CD8-positive, alpha-beta memory T cell (primary cell): ENCODE measurements around the gene PGAP2. TPM values are rescaled to one million over a fixed set of nuclear protein-coding genes. Genes with fewer than 3 reads are reported as not detected.
A peak's percentile ranks its signal among the peaks of the same experiment; 100 is the strongest.

Source experiments
- CTCF ChIA-PET: fragments of 350-600 bp; sonication (Branson Sonifier 250); formaldehyde crosslinking; loops from one replicate; lab custom pipeline; 2021; ENCODE audit warnings: antibody characterized with exemption; lab: Charles Lee
- POLR2A ChIA-PET: fragments of 350-600 bp; sonication (Branson Sonifier 250); formaldehyde crosslinking; loops from one replicate; lab custom pipeline; 2021; ENCODE audit warnings: antibody characterized with exemption; lab: Charles Lee
- DNase-seq, 5 donors: peaks; one replicate each; pipeline versions ENCODE4 v3.0.0 to v3.0.0-alpha.2; 2020 to 2022; ENCODE audit warnings: mixed read lengths in 1 of 5
- H3K27ac ChIP-seq: one replicate; pipeline ENCODE4 v1.7.0; 2013; ENCODE audit warnings: low read depth, mild to moderate bottlenecking, low read length, moderate library complexity
- H3K27me3 ChIP-seq: 2 replicates; pipeline ENCODE4 v1.7.0; 2013; ENCODE audit warnings: low read length, mild to moderate bottlenecking; ENCODE audit not compliant: insufficient read depth, poor library complexity, severe bottlenecking
- H3K36me3 ChIP-seq: 2 replicates; pipeline ENCODE4 v1.7.0; 2013; ENCODE audit warnings: mild to moderate bottlenecking, low read length, moderate library complexity; ENCODE audit not compliant: insufficient read depth
- H3K4me1 ChIP-seq: 2 replicates; pipeline ENCODE4 v1.7.0; 2013; ENCODE audit warnings: mild to moderate bottlenecking, low read length, moderate library complexity; ENCODE audit not compliant: insufficient read depth
- H3K4me3 ChIP-seq: 2 replicates; pipeline ENCODE4 v1.7.0; 2013; ENCODE audit warnings: mild to moderate bottlenecking, low read length
- H3K9me3 ChIP-seq: 2 replicates; pipeline ENCODE4 v1.7.0; 2013; ENCODE audit warnings: mild to moderate bottlenecking, low read length
- H3K27ac Mint-ChIP-seq, 8 donors: one replicate each; pipeline ENCODE4 v1.8.0; 2020 to 2021; ENCODE audit warnings: mixed read lengths in 8 of 8, mild to moderate bottlenecking in 6 of 8, inconsistent platforms in 3 of 8, moderate library complexity in 3 of 8
- H3K27me3 Mint-ChIP-seq, 2 donors: one replicate each; pipeline ENCODE4 v1.8.0; 2020 to 2021; ENCODE audit warnings: mixed read lengths in 2 of 2, mild to moderate bottlenecking in 1 of 2, moderate library complexity in 1 of 2
- H3K36me3 Mint-ChIP-seq, 3 donors: one replicate each; pipeline ENCODE4 v1.8.0; 2020 to 2021; ENCODE audit warnings: mixed read lengths in 3 of 3, inconsistent platforms in 1 of 3, mild to moderate bottlenecking in 1 of 3
- H3K4me1 Mint-ChIP-seq, 3 donors: one replicate each; pipeline ENCODE4 v1.8.0; 2020 to 2021; ENCODE audit warnings: mixed read lengths in 3 of 3, inconsistent platforms in 1 of 3, mild to moderate bottlenecking in 1 of 3
- H3K4me3 Mint-ChIP-seq, 7 donors: one replicate each; pipeline ENCODE4 v1.8.0; 2020 to 2021; ENCODE audit warnings: mixed read lengths in 7 of 7, mild to moderate bottlenecking in 6 of 7, moderate library complexity in 4 of 7, inconsistent platforms in 2 of 7
- H3K9me3 Mint-ChIP-seq, 5 donors: one replicate each; pipeline ENCODE4 v1.8.0; 2020 to 2022; ENCODE audit warnings: mixed read lengths in 5 of 5, mild to moderate bottlenecking in 3 of 5, moderate library complexity in 2 of 5, inconsistent platforms in 1 of 5
- polyA plus RNA-seq: library from polyadenylated mRNA; unstranded; fragments of 300-500 nt; fragmentation: Illumina TruSeq; gene quantifications from one replicate; pipeline ENCODE4 v1.2.3, GENCODE V29; 2021
- total RNA-seq, 2 experiments: library from RNA; stranded (reverse); gene quantifications; one replicate each; pipeline ENCODE4 v1.2.3, GENCODE V29; 2021

PGAP2 gene
- total and polyA plus RNA-seq, 3 experiments from 2014 or later, result 16.1 to 40.2 (median 38.9) TPM

GRCh38 chr11:3817181-3817800 is 8.9 kb downstream of the PGAP2 start:
- H3K36me3 ChIP-seq, result no peaks in the 10 kb centered on the region
- H3K4me1 ChIP-seq, result no peaks in the 10 kb centered on the region
- Mint-ChIP-seq H3K4me3 (no peak overlapping the region), H3K36me3 (peaks cover 0 to 4% (median 0%) of the 10 kb centered on the region in 3 donors), H3K27ac (peak overlapping the region in 1 of 8 donors; percentile 26), H3K4me1 (no peaks in the 10 kb centered on the region), H3K27me3 (no peaks in the 10 kb centered on the region), H3K9me3 (no peaks in the 10 kb centered on the region)
- DNase-seq, result no peak
- H3K27me3 ChIP-seq, result no peaks in the 10 kb centered on the region
- H3K27ac ChIP-seq, result no peak overlapping the region
- no peak overlapping the region for H3K4me3 ChIP-seq
- CTCF ChIA-PET, result interaction anchor here (1.1 to 1.6 kb wide), 4 partner anchors 8 to 256 kb away, joined by 3 to 4 read pairs (median 4); partner anchors contain the start of gene STIM1
- POLR2A ChIA-PET, result no interaction called here
- H3K9me3 ChIP-seq, result no peaks in the 10 kb centered on the region

DNA sequence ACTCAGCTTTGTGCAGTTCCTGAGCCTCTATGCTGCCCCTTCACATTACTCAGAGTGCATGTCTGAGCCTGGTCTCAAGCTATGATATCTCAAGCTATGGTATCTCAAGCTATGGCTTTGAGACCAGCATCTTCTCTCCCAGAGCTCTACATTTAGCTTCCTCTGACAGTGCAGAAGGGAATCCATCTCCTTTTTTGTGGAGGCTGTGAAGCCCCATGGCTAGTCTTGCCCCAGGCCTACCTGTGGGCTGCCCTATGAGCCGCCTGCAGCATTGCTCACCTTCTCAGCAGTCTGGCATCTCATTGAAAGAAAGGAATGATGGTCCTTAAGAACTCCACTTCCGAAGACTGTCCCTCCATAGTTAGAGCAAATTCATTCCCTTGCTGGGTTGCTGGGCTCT is 12.6 kb downstream of the PGAP2 start:
- DNase-seq, result no peak
- Histone ChIP-seq H3K27me3 (no peaks in the 10 kb centered on the region), H3K4me1 (peaks cover 16% of the 10 kb centered on the region), H3K9me3 (no peaks in the 10 kb centered on the region), H3K4me3 (no peak overlapping the region), H3K27ac (no peak overlapping the region), H3K36me3 (peaks cover under 1% of the 10 kb centered on the region)
- peaks cover 18 to 26% (median 20%) of the 10 kb centered on the region in 3 donors for H3K4me1 Mint-ChIP-seq
- H3K9me3 Mint-ChIP-seq, result no peaks in the 10 kb centered on the region
- ChIA-PET POLR2A (interaction anchor here (0.5 to 2.2 kb wide), 2 partner anchors 20 to 30 kb away, joined by 5 to 7 read pairs; partner anchors contain the start of gene RHOG), CTCF (interaction anchor here (1.5 to 2.7 kb wide), 3 partner anchors 12 to 34 kb away, joined by 10 to 22 read pairs (median 20); partner anchors contain the start of genes PGAP2, RHOG and STIM1)
- H3K27me3 Mint-ChIP-seq, result no peaks in the 10 kb centered on the region
- no peak overlapping the region for H3K4me3 Mint-ChIP-seq
- peaks cover 0 to 13% (median 4%) of the 10 kb centered on the region in 3 donors for H3K36me3 Mint-ChIP-seq
- H3K27ac Mint-ChIP-seq, result no peak overlapping the region

GRCh38 chr11:3822312-3822711 is 14.0 kb downstream of the PGAP2 start:
- H3K36me3 Mint-ChIP-seq, result peaks cover 0 to 26% (median 4%) of the 10 kb centered on the region in 3 donors
- Histone ChIP-seq H3K4me1 (peaks cover 16% of the 10 kb centered on the region), H3K9me3 (no peaks in the 10 kb centered on the region), H3K4me3 (no peak overlapping the region), H3K27ac (no peak overlapping the region), H3K27me3 (no peaks in the 10 kb centered on the region), H3K36me3 (peaks cover 12% of the 10 kb centered on the region)
- CTCF ChIA-PET, result interaction anchor here (1.2 to 2.5 kb wide), 5 partner anchors 13 to 75 kb away, joined by 3 to 15 read pairs (median 7); partner anchors contain the start of genes PGAP2, RHOG and STIM1
- H3K27ac Mint-ChIP-seq, result no peak overlapping the region
- no peaks in the 10 kb centered on the region for H3K9me3 Mint-ChIP-seq
- no peaks in the 10 kb centered on the region for H3K27me3 Mint-ChIP-seq
- no peak for DNase-seq
- H3K4me1 Mint-ChIP-seq, result peaks cover 25 to 37% (median 31%) of the 10 kb centered on the region in 3 donors
- H3K4me3 Mint-ChIP-seq, result no peak overlapping the region
- POLR2A ChIA-PET, result no interaction called here

- Histone ChIP-seq H3K27ac (no peak overlapping the region), H3K27me3 (no peaks in the 10 kb centered on the region), H3K9me3 (no peaks in the 10 kb centered on the region), H3K4me1 (peaks cover 16% of the 10 kb centered on the region), H3K4me3 (no peak overlapping the region), H3K36me3 (peaks cover 21% of the 10 kb centered on the region)
- DNase-seq, result no peak
- CTCF ChIA-PET, result interaction anchor here (0.6 to 2.5 kb wide), 10 partner anchors 10 to 250 kb away, joined by 3 to 15 read pairs (median 4); partner anchors contain the start of genes PGAP2, RHOG and STIM1
- H3K27me3 Mint-ChIP-seq, result no peaks in the 10 kb centered on the region
- POLR2A ChIA-PET, result no interaction called here
- peak overlapping the region in 3 of 8 donors; percentile 6 to 72 (median 22) for H3K27ac Mint-ChIP-seq
- peaks cover 0 to 36% (median 4%) of the 10 kb centered on the region in 3 donors for H3K36me3 Mint-ChIP-seq
- H3K4me3 Mint-ChIP-seq, result no peak overlapping the region
- peaks cover 25 to 46% (median 37%) of the 10 kb centered on the region in 3 donors for H3K4me1 Mint-ChIP-seq
- H3K9me3 Mint-ChIP-seq, result no peaks in the 10 kb centered on the region
These were observed 14.9 kb downstream of the PGAP2 start for GRCh38 chr11:3823303-3823702.

GRCh38 chr11:3823762-3824506 is 15.6 kb downstream of the PGAP2 start:
- no peaks in the 10 kb centered on the region for H3K9me3 Mint-ChIP-seq
- Histone ChIP-seq H3K9me3 (no peaks in the 10 kb centered on the region), H3K27ac (no peak overlapping the region), H3K36me3 (peaks cover 21% of the 10 kb centered on the region), H3K4me3 (no peak overlapping the region), H3K27me3 (no peaks in the 10 kb centered on the region), H3K4me1 (peaks cover 16% of the 10 kb centered on the region)
- peaks cover 0 to 39% (median under 1%) of the 10 kb centered on the region in 3 donors for H3K36me3 Mint-ChIP-seq
- CTCF ChIA-PET, result interaction anchor here (0.7 to 3.3 kb wide), 12 partner anchors 9 to 250 kb away, joined by 3 to 63 read pairs (median 8); partner anchors contain the start of genes PGAP2, RHOG and STIM1
- no peaks in the 10 kb centered on the region for H3K27me3 Mint-ChIP-seq
- DNase-seq, result no peak
- peaks cover 25 to 49% (median 37%) of the 10 kb centered on the region in 3 donors for H3K4me1 Mint-ChIP-seq
- POLR2A ChIA-PET, result interaction anchor here (1.9 kb wide), 1 partner anchor 17 kb away, joined by 16 read pairs; the partner anchor contains the start of gene RHOG
- H3K27ac Mint-ChIP-seq, result peak overlapping the region in 7 of 8 donors; percentile 78 to 95 (median 91)
- H3K4me3 Mint-ChIP-seq, result peak overlapping the region in 1 of 7 donors; percentile 61

DNA sequence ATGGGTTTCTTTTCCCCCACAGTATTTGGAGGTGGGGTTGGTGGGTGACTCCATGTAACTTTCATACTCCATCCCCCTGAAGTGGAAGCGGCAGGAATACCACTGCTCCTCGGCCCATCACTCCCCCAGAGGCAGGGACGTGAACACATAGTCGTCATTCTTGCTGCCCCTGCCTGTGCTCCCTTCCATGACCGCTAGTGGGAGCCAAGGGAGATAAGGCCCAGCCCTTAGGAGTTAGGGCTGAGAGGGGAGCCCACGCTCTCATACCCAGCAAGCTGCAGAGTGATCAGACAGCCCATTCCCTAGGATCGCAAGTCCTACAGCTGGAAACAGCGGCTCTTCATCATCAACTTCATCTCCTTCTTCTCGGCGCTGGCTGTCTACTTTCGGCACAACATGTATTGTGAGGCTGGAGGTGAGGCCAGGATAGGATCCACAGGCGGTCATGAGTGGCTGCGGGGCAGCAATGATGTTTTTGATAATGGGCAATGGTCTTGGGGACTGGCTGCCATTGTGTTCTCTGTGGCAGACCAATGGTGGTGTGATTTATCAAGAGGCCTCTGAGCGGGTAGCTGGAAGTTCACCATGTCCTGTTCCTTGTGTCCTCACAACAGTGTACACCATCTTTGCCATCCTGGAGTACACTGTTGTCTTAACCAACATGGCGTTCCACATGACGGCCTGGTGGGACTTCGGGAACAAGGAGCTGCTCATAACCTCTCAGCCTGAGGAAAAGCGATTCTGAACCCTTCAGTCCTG is 16.5 kb downstream of the PGAP2 start:
- ChIA-PET POLR2A (interaction anchor here (0.6 to 1.9 kb wide), 2 partner anchors 16 to 30 kb away, joined by 3 to 16 read pairs; partner anchors contain the start of gene RHOG), CTCF (interaction anchor here (0.6 to 3.3 kb wide), 9 partner anchors 10 to 248 kb away, joined by 3 to 63 read pairs (median 9); partner anchors contain the start of genes RHOG and STIM1)
- Mint-ChIP-seq H3K27me3 (no peaks in the 10 kb centered on the region), H3K27ac (peak overlapping the region; percentile 63 to 95 (median 90)), H3K9me3 (no peaks in the 10 kb centered on the region), H3K4me1 (peaks cover 25 to 51% (median 37%) of the 10 kb centered on the region in 3 donors), H3K36me3 (peaks cover 0 to 45% (median 0%) of the 10 kb centered on the region in 3 donors), H3K4me3 (peak overlapping the region in 2 of 7 donors; percentile 35 to 54)
- Histone ChIP-seq H3K27ac (no peak overlapping the region), H3K36me3 (peaks cover 21% of the 10 kb centered on the region), H3K9me3 (no peaks in the 10 kb centered on the region), H3K4me1 (peaks cover 22% of the 10 kb centered on the region), H3K27me3 (no peaks in the 10 kb centered on the region), H3K4me3 (no peak overlapping the region)
- DNase-seq, result peak; percentile 70 to 87 (median 74)
